ENCODE results near the gene KLRG1. TPM values are rescaled to one million over a fixed set of nuclear protein-coding genes. Genes with fewer than 3 reads are reported as not detected.

The KLRG1 gene
- total RNA-seq, 1 experiment from 2014 or later = 2.1 TPM

DNA sequence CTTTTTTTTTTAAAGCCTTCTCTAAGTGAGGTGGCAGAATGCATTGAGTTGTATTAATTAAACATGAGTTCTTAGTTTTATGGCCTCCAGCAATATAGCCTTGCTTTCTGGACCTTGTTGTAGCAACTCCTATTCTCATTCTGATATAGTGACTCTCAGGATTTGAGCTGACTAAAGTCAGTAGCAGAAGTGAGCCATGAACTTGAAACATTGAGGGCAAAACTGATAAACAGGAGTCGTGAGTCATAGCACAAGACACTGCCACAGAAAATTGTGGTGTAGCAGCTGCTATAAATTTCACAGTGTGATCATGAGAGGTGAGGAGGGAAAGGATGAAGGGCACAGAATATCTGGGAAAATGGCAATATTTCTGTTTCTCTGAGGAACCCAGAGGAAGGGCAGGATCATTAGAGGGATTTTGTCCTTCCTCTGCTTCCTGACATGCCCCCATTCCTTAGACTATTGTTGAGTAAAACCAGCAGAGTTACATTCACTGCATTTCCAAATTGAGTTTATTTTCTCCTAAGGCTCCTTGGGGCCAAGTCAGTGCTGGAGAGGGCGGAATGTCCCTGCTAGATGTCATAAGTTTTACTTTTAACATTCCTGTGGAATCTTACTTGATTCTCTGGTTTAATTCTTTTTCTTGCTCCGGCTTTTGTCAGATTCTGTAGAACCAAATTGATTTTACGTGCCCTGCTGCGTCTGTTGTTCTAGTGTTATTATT is 7.5 kb downstream of the KLRG1 start:
- no peak overlapping the region for H3K4ac ChIP-seq (ENCODE audit: low read depth, low read length)
- H2BK20ac ChIP-seq (ENCODE audit: low read depth, low read length, poor library complexity, severe bottlenecking) = no peak overlapping the region
- no peaks in the 10 kb centered on the region for H4K20me1 ChIP-seq (ENCODE audit: control insufficient read depth, insufficient read depth, insufficient read length)
- no peak for DNase-seq
- no peak overlapping the region for H3T11ph ChIP-seq (ENCODE audit: low read length)
- H4K8ac ChIP-seq (replicated peaks; ENCODE audit: insufficient read length, low read depth, low read length) = no peak overlapping the region
- H3K23ac ChIP-seq (ENCODE audit: insufficient read length, low read depth, low read length) = no peak overlapping the region
- no peak overlapping the region for H2AFZ ChIP-seq (ENCODE audit: low read length)
- H3K27ac ChIP-seq (ENCODE audit: insufficient read length, low read depth, low read length) = no peak overlapping the region
- H2BK5ac ChIP-seq (ENCODE audit: insufficient read length, low read length) = no peak overlapping the region
- H2AK5ac ChIP-seq (ENCODE audit: insufficient read length, low read length) = no peak overlapping the region
- H3K4me1 ChIP-seq (ENCODE audit: insufficient read depth, low read length) = peaks cover 3% of the 10 kb centered on the region; the same call in 1 of the 2 replicates
- WGBS (ENCODE audit: extremely low coverage, insufficient read length, low lambda C conversion rate) = no CpG with 5 or more reads among the region's 5 CpGs
- H3K9me3 Mint-ChIP-seq = peaks cover 0 to 5% of the 10 kb centered on the region in 2 experiments; a peak in 1 of 5 replicates
- H3K27me3 ChIP-seq (ENCODE audit: insufficient read depth, low read length) = no peaks in the 10 kb centered on the region
- H3K27me3 Mint-ChIP-seq (ENCODE audit: low read depth) = no peaks in the 10 kb centered on the region
- H3K27ac Mint-ChIP-seq = peak overlapping the region in 2 of 3 experiments; percentile 20 to 29; a peak in 4 of 7 replicates
- H4K91ac ChIP-seq (ENCODE audit: insufficient read length, low read depth, low read length) = no peak overlapping the region
- H2BK15ac ChIP-seq (ENCODE audit: low read depth, low read length) = no peak overlapping the region
- no peaks in the 10 kb centered on the region for H3K23me2 ChIP-seq (ENCODE audit: insufficient read length, low read depth, low read length, poor library complexity, severe bottlenecking)
- TF ChIP-seq CTCF (conservative IDR thresholded peaks at IDR 0.05) = no peak
- H4K5ac ChIP-seq (ENCODE audit: insufficient read length, low read depth, low read length) = no peak overlapping the region
- no peak overlapping the region for H3K18ac ChIP-seq (ENCODE audit: insufficient read length, low read depth, low read length)
- H3K4me2 ChIP-seq (ENCODE audit: insufficient read depth, insufficient read length, low read length) = no peak overlapping the region
- no peak overlapping the region for H3K9ac ChIP-seq (ENCODE audit: extremely low read depth, insufficient read length, low read length)
- no peak overlapping the region for H3K56ac ChIP-seq (ENCODE audit: insufficient read length, low read depth, low read length)
- H3K4me1 Mint-ChIP-seq = peaks cover 3% of the 10 kb centered on the region in 2 experiments
- H2BK120ac ChIP-seq (ENCODE audit: low read depth, low read length, poor library complexity, severe bottlenecking) = no peak overlapping the region
- H3K9me3 ChIP-seq (ENCODE audit: control insufficient read depth, low read depth, low read length) = no peaks in the 10 kb centered on the region
- H3K4me3 Mint-ChIP-seq = no peak overlapping the region
- H3K79me1 ChIP-seq (ENCODE audit: insufficient read depth, low read depth, low read length, poor library complexity, severe bottlenecking) = no peaks in the 10 kb centered on the region
- H3K14ac ChIP-seq (ENCODE audit: insufficient read depth, low read length) = no peak overlapping the region
- no peak overlapping the region for H2BK12ac ChIP-seq (ENCODE audit: insufficient read length, low read depth, low read length)
- H3K36me3 Mint-ChIP-seq (ENCODE audit: insufficient read depth in 1 of 3, low read depth in 3 of 3) = peaks cover 0 to 3% (median 0%) of the 10 kb centered on the region in 3 experiments; a peak in 1 of 7 replicates
- H3K79me2 ChIP-seq (ENCODE audit: insufficient read depth, low read length) = no peaks in the 10 kb centered on the region
